Panc1 (cell line): ENCODE results near the gene TAF11. TPM values are rescaled to one million over a fixed set of nuclear protein-coding genes. Genes with fewer than 3 reads are reported as not detected.

ENCODE experiments used
- ATAC-seq: fragments of 200-7000 bp; cut with Tn5 transposase; 2 replicates; pipeline ENCODE4 v1.9.1; 2020; ENCODE audit warnings: mild to moderate bottlenecking, moderate library complexity
- BruUV-seq: library from RNA; stranded (reverse); fragments of 400-500 nt; replicated peaks from 2 replicates; lab custom pipeline; 2021; lab: Mats Ljungman, UMichigan
- CTCF ChIA-PET: fragments of 300-600 bp; sonication (Branson Sonifier 250); formaldehyde crosslinking; loops from one replicate; lab custom pipeline; 2022; ENCODE audit warnings: antibody characterized with exemption; lab: Charles Lee
- POLR2A ChIA-PET: fragments of 300-600 bp; sonication (Branson Sonifier 250); formaldehyde crosslinking; loops from one replicate; lab custom pipeline; 2022; ENCODE audit warnings: antibody characterized with exemption; lab: Charles Lee
- DNase-seq: peaks from one replicate; pipeline ENCODE4 v3.0.0-alpha.2; 2010; ENCODE audit warnings: low read depth, low spot score
- H3K27ac ChIP-seq: 2 replicates; pipeline ENCODE4 v1.5.1; 2011; ENCODE audit warnings: mild to moderate bottlenecking, low read length, inconsistent platforms
- H3K27me3 ChIP-seq: fragments of 200-500 bp; sonication (Bioruptor generic); 2 replicates; pipeline ENCODE4 v1.6.0; 2014; ENCODE audit warnings: low read length, inconsistent platforms; ENCODE audit not compliant: control insufficient read depth, insufficient read depth
- H3K36me3 ChIP-seq: fragments of 200-500 bp; sonication (Bioruptor generic); 2 replicates; pipeline ENCODE4 v1.5.1; 2014; ENCODE audit warnings: inconsistent platforms, mild to moderate bottlenecking, low read length, moderate library complexity; ENCODE audit not compliant: control insufficient read depth, insufficient read depth
- H3K4me1 ChIP-seq: 2 replicates; pipeline ENCODE4 v1.5.1; 2011; ENCODE audit warnings: inconsistent platforms, mild to moderate bottlenecking, low read length, moderate library complexity; ENCODE audit not compliant: control insufficient read depth, insufficient read depth
- H3K4me3 ChIP-seq, 2 experiments: 2 replicates each; pipeline ENCODE4 v1.5.1; 2011 to 2012; ENCODE audit warnings: low read depth in 2 of 2, low read length in 2 of 2, mild to moderate bottlenecking in 2 of 2, inconsistent platforms in 1 of 2, moderate library complexity in 1 of 2
- H3K9me3 ChIP-seq: fragments of 200-500 bp; sonication (Bioruptor generic); 2 replicates; pipeline ENCODE4 v1.5.1; 2014; ENCODE audit warnings: low read depth, mild to moderate bottlenecking, inconsistent platforms, low read length, moderate library complexity; ENCODE audit not compliant: control insufficient read depth, insufficient read depth
- POLR2AphosphoS5 ChIP-seq: IDR thresholded peaks from 2 replicates; pipeline ENCODE4 v1.6.1; 2012; ENCODE audit warnings: mild to moderate bottlenecking, low read depth, low read length, moderate library complexity
- REST ChIP-seq, 2 experiments: IDR thresholded peaks; 2 replicates each; pipeline ENCODE4 v1.6.1; 2011 to 2012; ENCODE audit warnings: low read depth in 2 of 2, control low read depth in 1 of 2, low read length in 1 of 2, mild to moderate bottlenecking in 1 of 2, moderate library complexity in 1 of 2; ENCODE audit not compliant: insufficient read depth in 1 of 2
- SIN3A ChIP-seq: IDR thresholded peaks from 2 replicates; pipeline ENCODE4 v1.6.1; 2012; ENCODE audit warnings: low read depth, mild to moderate bottlenecking, low read length, moderate library complexity, borderline replicate concordance; ENCODE audit not compliant: insufficient read depth
- TCF7L2 ChIP-seq: IDR thresholded peaks from 2 replicates; pipeline ENCODE4 v1.6.1; 2011; ENCODE audit warnings: mild to moderate bottlenecking, low read depth, low read length, inconsistent platforms
- in situ Hi-C: cut with HindIII; loops from 2 replicates; pipeline ENCODE4 v1.10.0; 2016; ENCODE audit warnings: low sequenced_read_pairs, low pct_unique_long_range_greater_than_20kb
- intact Hi-C: fragments of 100-400 bp; cut with micrococcal nuclease; formaldehyde crosslinking; loops from one replicate; pipeline ENCODE4 v1.10.0; 2022; ENCODE audit not compliant: unreplicated experiment
- total RNA-seq: library from RNA; stranded (reverse); gene quantifications from one replicate; pipeline ENCODE4 v1.2.1, GENCODE V29; 2021; ENCODE audit not compliant: unreplicated experiment
- TF ChIP-seq, protein P1 (sequence below): fragments of 450-650 bp; IDR thresholded peaks from 2 replicates; pipeline ENCODE4 v1.5.1; 2017; ENCODE audit warnings: mild to moderate bottlenecking

The TAF11 gene
- total RNA-seq, 1 experiment from 2014 or later = 25.3 TPM

DNA sequence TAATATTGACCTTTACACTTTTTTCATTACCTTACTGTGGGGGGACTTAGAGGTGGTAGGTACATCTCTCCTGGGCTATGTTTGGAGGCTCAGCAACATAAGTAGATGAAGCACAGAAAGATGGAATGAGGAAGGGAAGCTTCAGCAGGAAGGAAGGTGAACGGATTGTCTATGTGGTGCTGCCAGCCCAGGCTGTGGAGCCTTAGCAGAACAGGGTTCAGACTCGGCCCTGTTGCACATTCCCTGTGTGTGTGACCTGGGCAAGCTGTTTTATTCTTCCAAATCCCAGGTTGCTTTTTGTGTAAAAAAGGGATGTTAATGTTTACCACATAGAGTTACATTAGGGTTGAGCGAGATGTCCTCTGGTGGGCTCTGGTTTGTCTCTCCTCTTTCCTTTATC lies 42.4 kb upstream of the TAF11 start:
- POLR2A ChIA-PET = no interaction called here
- TF ChIP-seq TCF7L2 = no peak
- TF ChIP-seq POLR2AphosphoS5 = no peak
- TF ChIP-seq, protein P1, sequence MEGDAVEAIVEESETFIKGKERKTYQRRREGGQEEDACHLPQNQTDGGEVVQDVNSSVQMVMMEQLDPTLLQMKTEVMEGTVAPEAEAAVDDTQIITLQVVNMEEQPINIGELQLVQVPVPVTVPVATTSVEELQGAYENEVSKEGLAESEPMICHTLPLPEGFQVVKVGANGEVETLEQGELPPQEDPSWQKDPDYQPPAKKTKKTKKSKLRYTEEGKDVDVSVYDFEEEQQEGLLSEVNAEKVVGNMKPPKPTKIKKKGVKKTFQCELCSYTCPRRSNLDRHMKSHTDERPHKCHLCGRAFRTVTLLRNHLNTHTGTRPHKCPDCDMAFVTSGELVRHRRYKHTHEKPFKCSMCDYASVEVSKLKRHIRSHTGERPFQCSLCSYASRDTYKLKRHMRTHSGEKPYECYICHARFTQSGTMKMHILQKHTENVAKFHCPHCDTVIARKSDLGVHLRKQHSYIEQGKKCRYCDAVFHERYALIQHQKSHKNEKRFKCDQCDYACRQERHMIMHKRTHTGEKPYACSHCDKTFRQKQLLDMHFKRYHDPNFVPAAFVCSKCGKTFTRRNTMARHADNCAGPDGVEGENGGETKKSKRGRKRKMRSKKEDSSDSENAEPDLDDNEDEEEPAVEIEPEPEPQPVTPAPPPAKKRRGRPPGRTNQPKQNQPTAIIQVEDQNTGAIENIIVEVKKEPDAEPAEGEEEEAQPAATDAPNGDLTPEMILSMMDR = no peak
- no peak for TF ChIP-seq SIN3A
- TF ChIP-seq REST (IDR thresholded peaks at IDR 0.05; ENCODE audit: insufficient read depth in 1 of 2, low read depth in 2 of 2, low read length in 1 of 2) = no peak
- H3K4me3 ChIP-seq = no peak overlapping the region
- H3K9me3 ChIP-seq = no peaks in the 10 kb centered on the region
- ATAC-seq = no peak
- no peak overlapping the region for H3K27ac ChIP-seq
- in situ Hi-C loops = no loop called here
- H3K36me3 ChIP-seq = no peaks in the 10 kb centered on the region
- no peaks in the 10 kb centered on the region for H3K4me1 ChIP-seq
- H3K27me3 ChIP-seq = no peaks in the 10 kb centered on the region
- intact Hi-C loops = no loop called here
- no peak for DNase-seq
- no TSS peak for BruUV-seq
- CTCF ChIA-PET = no interaction called here

DNA sequence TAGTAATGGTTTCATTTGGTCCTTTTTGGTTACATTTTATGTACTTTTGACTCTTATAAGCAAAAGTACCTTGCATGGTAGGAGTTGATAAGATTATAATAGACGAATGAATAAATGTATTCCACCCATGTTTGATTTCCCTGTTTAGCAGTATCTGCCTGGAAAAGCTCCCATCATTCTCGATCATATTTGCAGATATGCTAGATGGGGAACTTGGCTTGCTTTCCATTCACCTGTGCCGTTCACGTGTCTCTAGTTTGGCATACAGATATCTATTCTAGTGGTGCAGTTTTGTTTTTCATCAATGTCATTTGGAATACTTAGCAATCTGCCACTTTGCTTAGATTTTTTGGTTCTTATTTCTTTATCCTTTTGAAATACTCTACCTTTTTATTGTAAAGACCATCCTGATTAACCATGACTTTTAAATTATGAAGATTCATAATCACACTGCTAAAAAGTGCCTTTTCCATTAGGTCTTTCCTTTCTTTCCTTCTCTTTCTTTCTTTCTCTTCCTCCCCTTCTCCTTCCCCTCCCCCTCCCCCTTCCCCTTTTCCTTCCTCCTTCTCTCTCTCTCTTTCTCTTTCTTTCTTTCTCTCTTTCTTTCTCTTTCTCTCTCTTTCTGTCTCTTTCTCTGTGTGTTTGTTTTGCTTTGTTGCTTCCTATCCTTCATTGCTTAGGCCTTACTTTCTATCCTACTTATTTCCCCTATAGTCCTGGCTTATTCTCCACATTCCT lies 41.6 kb upstream of the TAF11 start:
- Histone ChIP-seq H3K4me1 (no peaks in the 10 kb centered on the region), H3K4me3 (no peak overlapping the region), H3K27me3 (no peaks in the 10 kb centered on the region), H3K27ac (no peak overlapping the region), H3K9me3 (no peaks in the 10 kb centered on the region), H3K36me3 (no peaks in the 10 kb centered on the region)
- ChIA-PET POLR2A (no interaction called here), CTCF (no interaction called here)
- intact Hi-C loops = no loop called here
- ATAC-seq = no peak
- no peak for TF ChIP-seq TCF7L2
- TF ChIP-seq SIN3A = no peak
- TF ChIP-seq, protein P1 = no peak
- TF ChIP-seq REST (IDR thresholded peaks at IDR 0.05; ENCODE audit: insufficient read depth in 1 of 2, low read depth in 2 of 2, low read length in 1 of 2) = no peak
- no peak for TF ChIP-seq POLR2AphosphoS5
- no peak for DNase-seq
- BruUV-seq = no TSS peak
- in situ Hi-C loops = no loop called here
